Stimulated activated naive CD8-positive, alpha-beta T cell treated with anti-CD3 and anti-CD28 coated beads, Interleukin-15, amount 100 ng/mL, for 72 hours (primary cell): ENCODE results near the gene LMF2.

Source experiments
- ATAC-seq: fragments of 150-1000 bp; cut with Tn5 transposase; 2 replicates; pipeline ENCODE4 v1.10.0; 2021; ENCODE audit warnings: mild to moderate bottlenecking, moderate library complexity
- DNase-seq, 2 donors: peaks; one replicate each; pipeline ENCODE4 v3.0.0; 2021 to 2022
- H3K27ac Mint-ChIP-seq, 2 donors: one replicate each; pipeline ENCODE4 v1.8.0; 2022; ENCODE audit warnings: mild to moderate bottlenecking in 2 of 2, mixed read lengths in 2 of 2, moderate library complexity in 2 of 2
- H3K27me3 Mint-ChIP-seq: one replicate; pipeline ENCODE4 v1.8.0; 2022; ENCODE audit warnings: mixed read lengths
- H3K4me1 Mint-ChIP-seq: one replicate; pipeline ENCODE4 v1.8.0; 2022; ENCODE audit warnings: mild to moderate bottlenecking, mixed read lengths
- H3K4me3 Mint-ChIP-seq, 2 donors: one replicate each; pipeline ENCODE4 v1.8.0; 2022; ENCODE audit warnings: mild to moderate bottlenecking in 2 of 2, mixed read lengths in 2 of 2, moderate library complexity in 1 of 2
- H3K9me3 Mint-ChIP-seq, 2 donors: one replicate each; pipeline ENCODE4 v1.8.0; 2022; ENCODE audit warnings: mixed read lengths in 2 of 2

The LMF2 gene

GRCh38 chr22:50528682-50529415 lies 21.3 kb upstream of the LMF2 start:
- Mint-ChIP-seq H3K4me1 (peaks cover 59% of the 10 kb centered on the region), H3K4me3 (peak overlapping the region; percentile 95 to 100), H3K27ac (peak overlapping the region; percentile 72 to 82), H3K27me3 (peaks cover 10% of the 10 kb centered on the region), H3K9me3 (no peaks in the 10 kb centered on the region)
- no peak for DNase-seq
- no peak for ATAC-seq

GRCh38 chr22:50527921-50528681 lies 20.6 kb upstream of the LMF2 start:
- no peak for ATAC-seq
- no peaks in the 10 kb centered on the region for H3K9me3 Mint-ChIP-seq
- H3K27me3 Mint-ChIP-seq: peaks cover 6% of the 10 kb centered on the region
- H3K27ac Mint-ChIP-seq: peak overlapping the region; percentile 72 to 82
- DNase-seq: peak in 1 of 2 donors; percentile 18
- peaks cover 59% of the 10 kb centered on the region for H3K4me1 Mint-ChIP-seq
- H3K4me3 Mint-ChIP-seq: peak overlapping the region; percentile 95 to 100

- H3K27me3 Mint-ChIP-seq: no peaks in the 10 kb centered on the region
- DNase-seq: peak; percentile 61 to 72
- peak; percentile 10 for ATAC-seq
- H3K9me3 Mint-ChIP-seq: no peaks in the 10 kb centered on the region
- peak overlapping the region; percentile 95 to 100 for H3K4me3 Mint-ChIP-seq
- peaks cover 56% of the 10 kb centered on the region for H3K4me1 Mint-ChIP-seq
- H3K27ac Mint-ChIP-seq: peak overlapping the region; percentile 89 to 95
Observed at GRCh38 chr22:50526834-50527801, 19.6 kb upstream of the LMF2 start.

DNA sequence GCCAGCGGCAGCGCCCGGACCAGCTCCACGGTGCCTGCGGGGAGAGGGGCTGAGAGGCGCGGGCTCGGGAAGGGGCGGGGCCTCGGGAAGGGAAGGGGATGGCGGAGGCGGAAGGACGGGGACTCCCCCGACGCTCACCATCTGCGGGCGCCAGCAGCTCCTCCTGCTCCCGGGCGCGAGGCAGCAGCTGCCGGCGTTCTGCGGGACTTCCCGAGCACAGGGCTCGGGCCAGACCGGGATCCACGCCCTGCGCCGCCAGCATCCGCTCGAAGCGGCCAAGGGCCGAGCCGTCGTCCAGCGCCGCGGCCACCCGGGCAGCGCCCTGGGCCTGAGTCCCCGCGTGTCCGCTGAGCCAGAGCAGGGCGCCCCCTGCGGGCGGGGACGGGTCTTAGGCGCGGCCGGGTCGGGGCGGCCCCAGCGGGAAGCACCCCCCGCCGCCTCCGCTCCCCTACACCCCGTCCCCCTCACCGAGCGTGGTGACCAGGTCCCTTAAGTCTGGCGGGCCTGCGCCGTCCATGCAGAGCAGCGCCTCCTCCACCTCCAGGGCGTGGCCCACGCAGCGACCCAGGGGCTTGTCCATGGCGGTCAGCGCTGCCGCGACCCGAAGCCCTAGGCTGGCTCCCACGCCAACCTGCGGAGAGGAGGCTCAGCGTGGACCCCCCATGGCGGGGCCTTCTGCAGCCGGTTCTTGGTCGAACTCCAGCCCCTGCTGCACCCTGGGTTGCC lies 18.8 kb upstream of the LMF2 start:
- Mint-ChIP-seq H3K27ac (peak overlapping the region; percentile 89 to 95), H3K9me3 (no peaks in the 10 kb centered on the region), H3K4me1 (peaks cover 58% of the 10 kb centered on the region), H3K27me3 (no peaks in the 10 kb centered on the region), H3K4me3 (peak overlapping the region; percentile 95 to 100)
- DNase-seq (peak; percentile 93 to 94), ATAC-seq (peak; percentile 58)

DNA sequence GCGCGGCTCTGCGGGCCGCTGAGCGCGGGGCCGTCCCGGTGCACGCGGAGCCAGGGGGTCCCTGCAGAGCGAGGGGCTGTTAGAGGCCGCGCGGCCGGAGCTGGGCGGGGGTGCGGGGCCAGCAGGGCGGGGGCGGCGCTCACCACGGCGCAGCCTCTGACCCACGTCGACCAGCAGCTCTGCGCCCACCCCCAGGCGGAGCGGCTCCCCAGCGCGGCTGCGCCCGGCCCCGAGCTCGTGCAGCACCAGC lies 18.3 kb upstream of the LMF2 start:
- no peak for ATAC-seq
- no peaks in the 10 kb centered on the region for H3K27me3 Mint-ChIP-seq
- peak overlapping the region; percentile 88 to 95 for H3K4me3 Mint-ChIP-seq
- no peak for DNase-seq
- peaks cover 58% of the 10 kb centered on the region for H3K4me1 Mint-ChIP-seq
- H3K9me3 Mint-ChIP-seq: no peaks in the 10 kb centered on the region
- H3K27ac Mint-ChIP-seq: peak overlapping the region in 1 of 2 donors; percentile 96

DNA sequence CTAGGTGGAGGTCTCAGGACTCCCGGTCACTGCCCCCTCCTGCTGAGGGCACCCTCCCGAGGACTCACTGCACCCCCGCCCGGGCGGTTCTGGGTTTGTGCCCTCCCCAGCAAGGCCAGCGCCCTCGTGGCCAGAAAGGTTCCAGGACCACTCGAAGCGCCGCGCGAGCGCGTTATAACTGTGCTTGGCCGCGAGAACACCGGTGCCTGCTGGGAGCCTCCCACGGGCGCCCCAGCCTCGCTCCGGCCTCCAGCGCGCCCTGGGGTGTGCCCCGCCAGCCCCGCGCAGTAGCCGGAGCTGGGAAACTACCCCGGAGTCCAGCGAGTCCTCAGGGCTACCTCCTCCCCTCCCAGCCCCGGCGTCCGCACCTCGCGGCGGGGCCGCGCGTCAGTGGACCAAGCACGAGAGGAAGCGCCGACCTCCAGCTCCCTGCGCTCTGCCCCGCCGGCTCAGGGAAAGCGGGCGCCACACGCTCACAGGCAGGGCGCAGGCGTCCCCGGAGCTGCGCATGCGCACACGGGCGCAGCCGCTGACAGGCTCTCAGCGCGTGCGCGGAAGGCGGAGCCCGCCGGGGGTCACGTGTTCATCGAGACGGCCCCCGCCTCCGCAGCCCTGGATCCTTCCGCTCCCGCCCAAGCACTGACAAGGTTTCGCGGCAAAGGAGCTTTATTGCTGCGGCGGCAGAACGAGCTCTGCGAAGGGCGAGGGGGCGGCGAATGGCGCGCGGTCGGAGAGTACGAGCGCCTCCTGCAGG lies 17.8 kb upstream of the LMF2 start, which contains the start of gene SCO2:
Gene SCO2 (minus strand): TSS at position 495 of the 754 bp plus-strand sequence. CDS start 1,187 bp downstream, outside the sequence.
- Mint-ChIP-seq H3K9me3 (no peaks in the 10 kb centered on the region), H3K27me3 (no peaks in the 10 kb centered on the region), H3K4me1 (peaks cover 58% of the 10 kb centered on the region), H3K27ac (peak within 1 kb of the TSS; percentile 91 to 96), H3K4me3 (peak within 1 kb of the TSS; percentile 95 to 100)
- DNase-seq: peak; percentile 98
- peak; percentile 62 for ATAC-seq

DNA sequence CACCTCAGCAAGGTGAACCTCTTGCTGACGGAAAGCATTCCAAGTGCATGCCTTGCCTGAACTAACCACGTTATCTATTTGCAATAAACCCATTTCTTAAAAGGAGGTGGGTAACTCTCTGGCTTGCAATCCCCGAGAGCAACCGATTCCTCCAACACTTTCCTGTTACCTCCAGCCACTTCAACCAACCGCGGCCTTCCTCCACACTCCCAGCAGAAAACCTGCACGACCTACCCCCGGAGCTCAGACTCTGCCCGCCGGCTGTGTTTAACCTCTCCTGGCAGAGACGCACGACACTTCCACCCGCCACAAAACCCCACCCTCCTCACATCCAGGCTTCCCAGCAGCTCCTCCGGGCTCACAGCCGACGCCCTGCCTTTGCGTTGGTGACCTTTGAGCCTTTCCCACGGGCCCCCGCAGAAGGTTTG lies 17.2 kb upstream of the LMF2 start:
- H3K9me3 Mint-ChIP-seq: no peaks in the 10 kb centered on the region
- H3K4me3 Mint-ChIP-seq: peak overlapping the region; percentile 88 to 95
- DNase-seq (no peak), ATAC-seq (no peak)
- H3K4me1 Mint-ChIP-seq: peaks cover 58% of the 10 kb centered on the region
- H3K27me3 Mint-ChIP-seq: no peaks in the 10 kb centered on the region
- H3K27ac Mint-ChIP-seq: peak overlapping the region; percentile 91 to 96

GRCh38 chr22:50523806-50524675 lies 16.5 kb upstream of the LMF2 start:
- DNase-seq (peak in 1 of 2 donors; percentile 25), ATAC-seq (no peak)
- H3K4me3 Mint-ChIP-seq: peak overlapping the region; percentile 88 to 95

GRCh38 chr22:50523458-50523805 lies 15.9 kb upstream of the LMF2 start:
- peaks cover 49% of the 10 kb centered on the region for H3K4me1 Mint-ChIP-seq
- H3K9me3 Mint-ChIP-seq: no peaks in the 10 kb centered on the region
- peak overlapping the region in 1 of 2 donors; percentile 95 for H3K4me3 Mint-ChIP-seq
- no peak for DNase-seq
- no peaks in the 10 kb centered on the region for H3K27me3 Mint-ChIP-seq
- no peak overlapping the region for H3K27ac Mint-ChIP-seq
- ATAC-seq: no peak

More at GRCh38 chr22:50523806-50524675, 16.5 kb upstream of the LMF2 start:
- Mint-ChIP-seq H3K4me1 (peaks cover 55% of the 10 kb centered on the region), H3K27me3 (no peaks in the 10 kb centered on the region), H3K27ac (peak overlapping the region; percentile 91 to 96), H3K9me3 (no peaks in the 10 kb centered on the region)

GRCh38 chr22:50522806-50523438 lies 15.4 kb upstream of the LMF2 start:
- peaks cover 44% of the 10 kb centered on the region for H3K4me1 Mint-ChIP-seq
- DNase-seq (peak in 1 of 2 donors; percentile 21), ATAC-seq (no peak)
- no peaks in the 10 kb centered on the region for H3K27me3 Mint-ChIP-seq
- H3K4me3 Mint-ChIP-seq: peak overlapping the region; percentile 24 to 26
- peak overlapping the region in 1 of 2 donors; percentile 89 for H3K27ac Mint-ChIP-seq
- no peaks in the 10 kb centered on the region for H3K9me3 Mint-ChIP-seq

DNA sequence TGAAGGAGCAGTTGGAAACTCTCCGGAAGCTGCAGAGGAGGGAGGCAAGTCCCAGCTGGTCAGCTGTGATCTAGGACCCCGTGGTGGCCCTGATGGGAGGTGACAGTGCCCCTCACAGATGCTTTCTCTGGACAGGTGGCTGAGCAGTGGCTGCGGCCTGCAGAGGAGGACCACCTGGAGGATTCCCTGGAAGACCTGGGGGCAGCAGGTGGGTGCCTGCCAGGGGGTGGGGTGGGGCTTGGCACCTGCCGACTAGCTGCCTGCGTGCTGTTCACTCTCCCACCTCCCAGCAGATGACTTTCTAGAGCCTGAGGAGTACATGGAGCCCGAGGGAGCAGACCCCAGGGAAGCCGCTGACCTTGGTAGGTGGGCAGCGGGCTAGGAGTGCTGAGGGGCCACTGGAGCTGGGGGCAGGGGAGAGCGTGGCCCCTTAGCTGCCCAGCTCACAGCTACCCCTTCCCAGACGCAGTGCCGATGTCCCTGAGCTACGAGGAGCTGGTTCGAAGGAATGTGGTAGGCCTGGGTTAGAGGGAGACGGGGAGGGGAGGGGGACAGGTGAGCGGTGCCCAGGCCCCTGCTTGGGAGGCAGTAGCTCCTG lies 14.8 kb upstream of the LMF2 start:
- Mint-ChIP-seq H3K9me3 (no peaks in the 10 kb centered on the region), H3K4me1 (peaks cover 38% of the 10 kb centered on the region), H3K27me3 (no peaks in the 10 kb centered on the region), H3K27ac (peak overlapping the region in 1 of 2 donors; percentile 95), H3K4me3 (peak overlapping the region in 1 of 2 donors; percentile 17)
- DNase-seq (no peak), ATAC-seq (no peak)

DNA sequence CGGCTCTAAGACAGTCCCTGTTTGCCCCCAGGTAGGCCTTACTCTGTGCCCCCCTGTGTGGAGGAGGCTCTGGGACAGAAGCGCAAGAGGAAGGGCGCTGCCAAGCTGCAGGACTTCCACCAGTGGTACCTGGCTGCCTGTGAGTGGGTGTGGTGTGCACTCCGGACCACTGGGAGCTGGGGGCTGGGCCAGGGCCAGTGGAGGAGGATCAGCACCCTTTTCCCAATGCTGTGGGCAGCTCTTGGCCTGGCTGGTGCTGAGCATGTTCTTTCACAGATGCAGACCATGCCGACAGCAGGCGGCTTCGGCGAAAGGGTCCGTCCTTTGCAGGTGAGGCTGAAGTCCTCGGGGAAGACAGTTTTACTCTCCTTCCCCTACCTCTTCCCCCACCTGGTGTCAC lies 14.2 kb upstream of the LMF2 start:
- DNase-seq: no peak
- H3K4me1 Mint-ChIP-seq: peaks cover 32% of the 10 kb centered on the region
- H3K4me3 Mint-ChIP-seq: no peak overlapping the region
- no peaks in the 10 kb centered on the region for H3K27me3 Mint-ChIP-seq
- no peak overlapping the region for H3K27ac Mint-ChIP-seq
- ATAC-seq: no peak
- no peaks in the 10 kb centered on the region for H3K9me3 Mint-ChIP-seq
